Astrocyte (in vitro differentiated cells and primary cell): ENCODE measurements around the gene PCP4.

Experiments used
- EZH2 ChIP-seq: IDR thresholded peaks from 2 replicates; pipeline ENCODE4 v1.6.1; 2012; ENCODE audit warnings: mild to moderate bottlenecking, low read length, inconsistent platforms; ENCODE audit not compliant: insufficient read depth
- TF ChIP-seq, protein P1 (sequence below): IDR thresholded peaks from 2 replicates; pipeline ENCODE4 v1.5.1; 2011; ENCODE audit warnings: low read depth, mild to moderate bottlenecking, inconsistent platforms, low read length, moderate library complexity; ENCODE audit not compliant: insufficient read depth

GRCh38 chr21:39882151-39882838 is 15.1 kb downstream of the PCP4 start:
- TF ChIP-seq, protein P1, sequence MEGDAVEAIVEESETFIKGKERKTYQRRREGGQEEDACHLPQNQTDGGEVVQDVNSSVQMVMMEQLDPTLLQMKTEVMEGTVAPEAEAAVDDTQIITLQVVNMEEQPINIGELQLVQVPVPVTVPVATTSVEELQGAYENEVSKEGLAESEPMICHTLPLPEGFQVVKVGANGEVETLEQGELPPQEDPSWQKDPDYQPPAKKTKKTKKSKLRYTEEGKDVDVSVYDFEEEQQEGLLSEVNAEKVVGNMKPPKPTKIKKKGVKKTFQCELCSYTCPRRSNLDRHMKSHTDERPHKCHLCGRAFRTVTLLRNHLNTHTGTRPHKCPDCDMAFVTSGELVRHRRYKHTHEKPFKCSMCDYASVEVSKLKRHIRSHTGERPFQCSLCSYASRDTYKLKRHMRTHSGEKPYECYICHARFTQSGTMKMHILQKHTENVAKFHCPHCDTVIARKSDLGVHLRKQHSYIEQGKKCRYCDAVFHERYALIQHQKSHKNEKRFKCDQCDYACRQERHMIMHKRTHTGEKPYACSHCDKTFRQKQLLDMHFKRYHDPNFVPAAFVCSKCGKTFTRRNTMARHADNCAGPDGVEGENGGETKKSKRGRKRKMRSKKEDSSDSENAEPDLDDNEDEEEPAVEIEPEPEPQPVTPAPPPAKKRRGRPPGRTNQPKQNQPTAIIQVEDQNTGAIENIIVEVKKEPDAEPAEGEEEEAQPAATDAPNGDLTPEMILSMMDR: no peak
- no peak for TF ChIP-seq EZH2
